ENCODE measurements around the gene MAPK10.

Gene MAPK10

GRCh38 chr4:86249074-86249473 lies 110.8 kb downstream of the MAPK10 start:
- no peak for TF ChIP-seq CTCF (IDR thresholded peaks at IDR 0.05)

- no peak for TF ChIP-seq CTCF (IDR thresholded peaks at IDR 0.05)
These were observed 111.9 kb downstream of the MAPK10 start for GRCh38 chr4:86247906-86248305.

- no peak for TF ChIP-seq CTCF (IDR thresholded peaks at IDR 0.05)
These were observed 112.5 kb downstream of the MAPK10 start for GRCh38 chr4:86247320-86247719.

- TF ChIP-seq CTCF (IDR thresholded peaks at IDR 0.05) = no peak
These were observed 116.1 kb downstream of the MAPK10 start for GRCh38 chr4:86243750-86244149.

GRCh38 chr4:86242677-86243076 lies 117.2 kb downstream of the MAPK10 start:
- no peak for TF ChIP-seq CTCF (IDR thresholded peaks at IDR 0.05)

- no peak for TF ChIP-seq CTCF (IDR thresholded peaks at IDR 0.05)
These were observed 124.3 kb downstream of the MAPK10 start for GRCh38 chr4:86235549-86235948.

- TF ChIP-seq CTCF (IDR thresholded peaks at IDR 0.05) = no peak
These were observed 126.2 kb downstream of the MAPK10 start for GRCh38 chr4:86233681-86234080.

- no peak for TF ChIP-seq CTCF (IDR thresholded peaks at IDR 0.05)
These were observed 126.8 kb downstream of the MAPK10 start for GRCh38 chr4:86233090-86233489.

Data from LNCAP (cell line).